Measurements from ENCODE around the gene ADAMTS19.

- no peak for TF ChIP-seq GATA2 (IDR thresholded peaks at IDR 0.05; ENCODE audit: low read depth, low read length)
- TF ChIP-seq GATA3 (IDR thresholded peaks at IDR 0.05; ENCODE audit: low read depth, low read length): no peak
Measured at GRCh38 chr5:129763651-129764050, 303.6 kb downstream of the ADAMTS19 start.

Measured in SH-SY5Y (cell line).